HCT116 (cell line): ENCODE results near the gene SLC25A19. TPM values are rescaled to one million over a fixed set of nuclear protein-coding genes. Genes with fewer than 3 reads are reported as not detected.

Source experiments
- ATAC-seq: fragments of 200-7000 bp; cut with Tn5 transposase; 2 replicates; pipeline ENCODE4 v1.9.1; 2020; ENCODE audit warnings: mild to moderate bottlenecking, moderate library complexity
- BruUV-seq: library from RNA; stranded (reverse); fragments of 400-500 nt; replicated peaks from 2 replicates; lab custom pipeline; 2021; lab: Mats Ljungman, UMichigan
- CTCF ChIA-PET: fragments of 300-600 bp; sonication (Branson Sonifier 250); formaldehyde crosslinking; loops from one replicate; lab custom pipeline; 2021; ENCODE audit warnings: antibody characterized with exemption; lab: Charles Lee
- POLR2A ChIA-PET: fragments of 300-600, 350-600 bp; sonication (Branson Sonifier 250); formaldehyde crosslinking; loops from one replicate; lab custom pipeline; 2021; ENCODE audit warnings: antibody characterized with exemption; lab: Charles Lee
- RAD21 ChIA-PET, 2 experiments: fragments of 300-600 bp; sonication (Branson Sonifier 250); formaldehyde crosslinking; loops; one replicate each; lab custom pipeline; 2023; ENCODE audit warnings: low total read pairs in 2 of 2; ENCODE audit not compliant: uncharacterized antibody in 2 of 2, unreplicated experiment in 2 of 2, low non-redundant PET in 1 of 2; lab: Charles Lee
- DNase-seq: peaks from one replicate; pipeline ENCODE4 v3.0.0-alpha.2; 2010; ENCODE audit warnings: low read depth, low spot score
- H2AFZ ChIP-seq: fragments of 200-600 bp; shearing (Covaris generic), sonication (generic); 2 replicates; pipeline ENCODE4 v1.6.1; 2017; ENCODE audit warnings: low read depth, mixed run types, mixed read lengths, antibody characterized with exemption, low read length; ENCODE audit not compliant: poor library complexity, severe bottlenecking
- H3K27ac ChIP-seq: 2 replicates; pipeline ENCODE4 v1.5.1; 2012; ENCODE audit warnings: low read depth, low read length
- H3K27me3 ChIP-seq: fragments of 200-600 bp; sonication (generic); 2 replicates; pipeline ENCODE4 v1.6.1; 2016; ENCODE audit warnings: mixed run types, low read length, mixed read lengths; ENCODE audit not compliant: insufficient read depth
- H3K36me3 ChIP-seq, 2 experiments: fragments of 200-500 bp in 1 of 2; fragments of 200-600 bp in 1 of 2; sonication (Bioruptor generic) in 1 of 2; sonication (generic) in 1 of 2; 2 replicates each; pipeline versions ENCODE4 v1.5.1 to v1.6.1; 2014 to 2016; ENCODE audit warnings: low read length in 2 of 2, inconsistent platforms in 1 of 2, mixed read lengths in 1 of 2, mixed run types in 1 of 2; ENCODE audit not compliant: insufficient read depth in 2 of 2, control insufficient read depth in 1 of 2
- H3K4me1 ChIP-seq, 2 experiments: fragments of 200-600 bp in 1 of 2; sonication (generic) in 1 of 2; 2 replicates each; pipeline versions ENCODE4 v1.5.1 to v1.6.1; 2012 to 2017; ENCODE audit warnings: low read length in 2 of 2, inconsistent platforms in 1 of 2, mild to moderate bottlenecking in 1 of 2, mixed read lengths in 1 of 2, mixed run types in 1 of 2, moderate library complexity in 1 of 2; ENCODE audit not compliant: insufficient read depth in 2 of 2, control insufficient read depth in 1 of 2
- H3K4me2 ChIP-seq: fragments of 200-600 bp; sonication (generic); 2 replicates; pipeline ENCODE4 v1.6.1; 2017; ENCODE audit warnings: mixed run types, low read length, mixed read lengths
- H3K4me3 ChIP-seq, 2 experiments: fragments of 200-600 bp in 1 of 2; sonication (generic) in 1 of 2; replicated peaks in 1 of 2; 2 replicates each; pipeline ENCODE4 v1.5.1; 2011 to 2016; ENCODE audit warnings: low read length in 2 of 2, control low read depth in 1 of 2, low read depth in 1 of 2, mild to moderate bottlenecking in 1 of 2, mixed read lengths in 1 of 2, mixed run types in 1 of 2
- H3K79me2 ChIP-seq: fragments of 200-600 bp; sonication (generic); 2 replicates; pipeline ENCODE4 v1.6.1; 2017; ENCODE audit warnings: mild to moderate bottlenecking, mixed run types, low read length, moderate library complexity, mixed read lengths; ENCODE audit not compliant: insufficient read depth
- H3K9ac ChIP-seq: fragments of 200-600 bp; sonication (generic); 2 replicates; pipeline ENCODE4 v1.6.1; 2016; ENCODE audit warnings: low read length, mixed read lengths
- H3K9me2 ChIP-seq: fragments of 200-600 bp; sonication (generic), shearing (Covaris generic); 2 replicates; pipeline ENCODE4 v1.6.1; 2017; ENCODE audit warnings: mixed run types, mild to moderate bottlenecking, moderate library complexity; ENCODE audit not compliant: insufficient read depth
- H3K9me3 ChIP-seq, 2 experiments: fragments of 200-500 bp in 1 of 2; fragments of 200-600 bp in 1 of 2; sonication (Bioruptor generic) in 1 of 2; sonication (generic) in 1 of 2; 2 replicates each; pipeline ENCODE4 v1.6.1; 2014 to 2017; ENCODE audit warnings: low read length in 2 of 2, mixed read lengths in 2 of 2, inconsistent platforms in 1 of 2, low read depth in 1 of 2, mild to moderate bottlenecking in 1 of 2, mixed run types in 1 of 2, moderate library complexity in 1 of 2; ENCODE audit not compliant: control insufficient read depth in 1 of 2, insufficient read depth in 1 of 2
- H4K20me1 ChIP-seq: fragments of 200-600 bp; sonication (generic), shearing (Covaris generic); 2 replicates; pipeline ENCODE4 v1.6.1; 2017; ENCODE audit warnings: mixed run types, mild to moderate bottlenecking, moderate library complexity; ENCODE audit not compliant: insufficient read depth
- CBX3 ChIP-seq: IDR thresholded peaks from 2 replicates; pipeline ENCODE4 v1.6.1; 2012; ENCODE audit warnings: low read depth
- CEBPB ChIP-seq: IDR thresholded peaks from 2 replicates; pipeline ENCODE4 v1.6.1; 2012; ENCODE audit warnings: low read depth
- EGR1 ChIP-seq: IDR thresholded peaks from 2 replicates; pipeline ENCODE4 v1.6.1; 2012; ENCODE audit warnings: low read depth
- ELF1 ChIP-seq: IDR thresholded peaks from 2 replicates; pipeline ENCODE4 v1.6.1; 2012; ENCODE audit warnings: low read depth, borderline replicate concordance
- EZH2 ChIP-seq: fragments of 200-600 bp; sonication (generic); IDR thresholded peaks from 2 replicates; pipeline ENCODE4 v1.6.1; 2017; ENCODE audit warnings: antibody characterized with exemption, mixed run types
- EZH2phosphoT487 ChIP-seq: fragments of 200-600 bp; IDR thresholded peaks from 2 replicates; pipeline ENCODE4 v1.6.1; 2018; ENCODE audit warnings: antibody characterized with exemption, borderline replicate concordance
- FOSL1 ChIP-seq: IDR thresholded peaks from 2 replicates; pipeline ENCODE4 v1.6.1; 2012; ENCODE audit warnings: low read depth
- POLR2A ChIP-seq: IDR thresholded peaks from 2 replicates; pipeline ENCODE4 v1.7.0; 2011; ENCODE audit warnings: borderline replicate concordance; ENCODE audit not compliant: insufficient read depth, insufficient read length; ENCODE audit errors: extremely low read depth
- POLR2AphosphoS5 ChIP-seq: IDR thresholded peaks from 2 replicates; pipeline ENCODE4 v1.6.1; 2011; ENCODE audit warnings: mild to moderate bottlenecking, low read depth, low read length, moderate library complexity
- RAD21 ChIP-seq: IDR thresholded peaks from 2 replicates; pipeline ENCODE4 v1.6.1; 2012; ENCODE audit warnings: low read depth, mild to moderate bottlenecking
- REST ChIP-seq: IDR thresholded peaks from 2 replicates; pipeline ENCODE4 v1.6.1; 2012; ENCODE audit warnings: low read depth
- SIN3A ChIP-seq: IDR thresholded peaks from 2 replicates; pipeline ENCODE4 v1.6.1; 2012; ENCODE audit warnings: low read depth
- SP1 ChIP-seq: IDR thresholded peaks from 2 replicates; pipeline ENCODE4 v1.6.1; 2012; ENCODE audit warnings: low read depth
- SRF ChIP-seq: IDR thresholded peaks from 2 replicates; pipeline ENCODE4 v1.6.1; 2012; ENCODE audit warnings: low read depth
- TCF7L2 ChIP-seq: IDR thresholded peaks from 2 replicates; pipeline ENCODE4 v1.7.0; 2011; ENCODE audit warnings: borderline replicate concordance, inconsistent platforms; ENCODE audit not compliant: insufficient read depth, insufficient read length; ENCODE audit errors: extremely low read depth
- ZFX ChIP-seq: fragments of 450-650 bp; IDR thresholded peaks from 2 replicates; pipeline ENCODE4 v1.6.1; 2017
- ZNF274 ChIP-seq: fragments of 200-500 bp; sonication (Bioruptor generic); IDR thresholded peaks from 2 replicates; pipeline ENCODE4 v1.6.1; 2014; ENCODE audit warnings: mild to moderate bottlenecking, low read depth, low read length, inconsistent platforms
- intact Hi-C: fragments of 100-400 bp; cut with micrococcal nuclease; formaldehyde crosslinking; loops from 2 replicates; pipeline ENCODE4 v1.10.0; 2022
- total RNA-seq: library from RNA; stranded (reverse); gene quantifications from one replicate; pipeline ENCODE4 v1.2.1, GENCODE V29; 2021; ENCODE audit not compliant: unreplicated experiment
- TF ChIP-seq, protein P1 (sequence below), 3 experiments: fragments of 200-600 bp in 1 of 3; sonication (generic) in 1 of 3; IDR thresholded peaks in 2 of 3; conservative IDR thresholded peaks in 1 of 3; 2 replicates each; pipeline ENCODE4 v1.5.1; 2012 to 2017; ENCODE audit warnings: low read depth in 2 of 3, low read length in 2 of 3, antibody characterized with exemption in 1 of 3, borderline replicate concordance in 1 of 3, control low read depth in 1 of 3, mild to moderate bottlenecking in 1 of 3, mixed read lengths in 1 of 3, mixed run types in 1 of 3, moderate library complexity in 1 of 3; ENCODE audit not compliant: insufficient read depth in 1 of 3
- TF ChIP-seq, protein P2 (sequence below): IDR thresholded peaks from 2 replicates; pipeline ENCODE4 v1.6.1; 2012
- TF ChIP-seq, protein P3 (sequence below): IDR thresholded peaks from 2 replicates; pipeline ENCODE4 v1.6.1; 2012

The SLC25A19 gene
- total RNA-seq, 1 experiment from 2014 or later, result 38.7 TPM

GRCh38 chr17:75318211-75318610 is 29.0 kb upstream of the SLC25A19 start:
- H3K4me1 ChIP-seq, result peaks cover 0 to 8% of the 10 kb centered on the region in 2 experiments; a peak in 1 of 4 replicates
- no peaks in the 10 kb centered on the region for H3K9me2 ChIP-seq
- H3K27me3 ChIP-seq, result no peaks in the 10 kb centered on the region
- DNase-seq (no peak), ATAC-seq (no peak)
- no peaks in the 10 kb centered on the region; the same call in 1 of the 2 replicates for H4K20me1 ChIP-seq
- H3K4me3 ChIP-seq, result no peak overlapping the region
- H3K4me2 ChIP-seq, result no peak overlapping the region
- no peak overlapping the region for H2AFZ ChIP-seq
- intact Hi-C loops, result no loop called here
- POLR2A ChIA-PET, result no interaction called here
- no peak overlapping the region for H3K27ac ChIP-seq
- peaks cover 23 to 30% of the 10 kb centered on the region in 2 experiments; a peak in 3 of 4 replicates for H3K36me3 ChIP-seq
- CTCF ChIA-PET, result no interaction called here
- peaks cover 6% of the 10 kb centered on the region; the same call in 1 of the 2 replicates for H3K79me2 ChIP-seq
- no peaks in the 10 kb centered on the region for H3K9me3 ChIP-seq
- TF ChIP-seq ZNF274, result no peak
- no peak for TF ChIP-seq ELF1
- TF ChIP-seq FOSL1, result no peak
- no peak for TF ChIP-seq RAD21
- TF ChIP-seq EZH2phosphoT487, result no peak
- TF ChIP-seq ZFX, result no peak
- TF ChIP-seq CBX3, result no peak
- no peak for TF ChIP-seq SRF
- no peak for TF ChIP-seq POLR2A
- no peak for TF ChIP-seq REST
- no peak for TF ChIP-seq POLR2AphosphoS5
- TF ChIP-seq, protein P1, sequence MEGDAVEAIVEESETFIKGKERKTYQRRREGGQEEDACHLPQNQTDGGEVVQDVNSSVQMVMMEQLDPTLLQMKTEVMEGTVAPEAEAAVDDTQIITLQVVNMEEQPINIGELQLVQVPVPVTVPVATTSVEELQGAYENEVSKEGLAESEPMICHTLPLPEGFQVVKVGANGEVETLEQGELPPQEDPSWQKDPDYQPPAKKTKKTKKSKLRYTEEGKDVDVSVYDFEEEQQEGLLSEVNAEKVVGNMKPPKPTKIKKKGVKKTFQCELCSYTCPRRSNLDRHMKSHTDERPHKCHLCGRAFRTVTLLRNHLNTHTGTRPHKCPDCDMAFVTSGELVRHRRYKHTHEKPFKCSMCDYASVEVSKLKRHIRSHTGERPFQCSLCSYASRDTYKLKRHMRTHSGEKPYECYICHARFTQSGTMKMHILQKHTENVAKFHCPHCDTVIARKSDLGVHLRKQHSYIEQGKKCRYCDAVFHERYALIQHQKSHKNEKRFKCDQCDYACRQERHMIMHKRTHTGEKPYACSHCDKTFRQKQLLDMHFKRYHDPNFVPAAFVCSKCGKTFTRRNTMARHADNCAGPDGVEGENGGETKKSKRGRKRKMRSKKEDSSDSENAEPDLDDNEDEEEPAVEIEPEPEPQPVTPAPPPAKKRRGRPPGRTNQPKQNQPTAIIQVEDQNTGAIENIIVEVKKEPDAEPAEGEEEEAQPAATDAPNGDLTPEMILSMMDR (IDR thresholded peaks at IDR 0.05 in 2 of 3, conservative IDR thresholded peaks at IDR 0.05 in 1 of 3; ENCODE audit: borderline replicate concordance in 1 of 3, insufficient read depth in 1 of 3, low read depth in 2 of 3, low read length in 2 of 3), result no peak
- no peak for TF ChIP-seq CEBPB
- TF ChIP-seq, protein P2, sequence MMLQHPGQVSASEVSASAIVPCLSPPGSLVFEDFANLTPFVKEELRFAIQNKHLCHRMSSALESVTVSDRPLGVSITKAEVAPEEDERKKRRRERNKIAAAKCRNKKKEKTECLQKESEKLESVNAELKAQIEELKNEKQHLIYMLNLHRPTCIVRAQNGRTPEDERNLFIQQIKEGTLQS, result no peak
- TF ChIP-seq SP1, result no peak
- TF ChIP-seq EZH2, result no peak
- no peak for TF ChIP-seq TCF7L2
- no peak for TF ChIP-seq EGR1
- no peak for TF ChIP-seq SIN3A
- TF ChIP-seq, protein P3, sequence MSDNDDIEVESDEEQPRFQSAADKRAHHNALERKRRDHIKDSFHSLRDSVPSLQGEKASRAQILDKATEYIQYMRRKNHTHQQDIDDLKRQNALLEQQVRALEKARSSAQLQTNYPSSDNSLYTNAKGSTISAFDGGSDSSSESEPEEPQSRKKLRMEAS, result no peak
- H3K9ac ChIP-seq, result no peak overlapping the region
- RAD21 ChIA-PET, result no interaction called here
- BruUV-seq, result no TSS peak
